Jurkat, Clone E6-1 (cell line): Measurements from ENCODE around the gene MSH6.

Source experiments
- DNase-seq: peaks from one replicate; pipeline ENCODE4 v3.0.0-alpha.2; 2011; ENCODE audit warnings: low read depth, low spot score
- H3K4me3 ChIP-seq: 2 replicates; pipeline ENCODE4 v1.5.1; 2011; ENCODE audit warnings: mild to moderate bottlenecking, low read length, control low read depth, moderate library complexity

Gene MSH6

DNA sequence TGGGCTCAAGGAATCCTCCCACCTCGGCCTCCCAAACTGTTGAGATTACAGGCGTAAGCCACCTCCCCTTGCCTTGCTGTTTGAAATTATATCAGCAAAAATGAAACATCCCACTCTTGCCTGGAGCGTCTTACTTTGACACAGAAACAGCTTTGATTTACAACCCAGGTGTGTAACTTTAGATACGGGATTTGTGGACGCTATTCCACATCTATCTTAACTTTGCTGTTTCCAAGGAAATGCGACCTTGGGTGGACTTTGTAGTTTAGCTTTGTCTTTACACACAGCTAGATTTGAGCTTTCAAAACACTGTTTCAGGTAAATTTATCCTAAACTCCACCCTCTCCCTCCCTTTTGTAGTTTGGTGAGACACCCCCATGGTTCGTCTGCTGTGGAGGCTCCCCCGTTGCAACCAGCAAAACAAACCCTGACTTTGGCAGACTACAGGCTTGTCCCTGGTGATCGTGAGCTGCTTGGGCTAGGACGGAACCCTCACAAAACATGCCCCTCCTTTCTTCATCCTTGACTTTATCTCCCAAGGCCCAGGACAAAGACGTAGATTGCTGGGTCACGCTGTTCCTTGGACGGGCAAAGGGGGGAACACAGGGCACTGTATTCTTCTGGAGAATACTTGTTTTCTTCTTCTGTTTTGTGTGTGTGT, 5.5 kb upstream of the MSH6 start:
- H3K4me3 ChIP-seq, result no peak overlapping the region
- DNase-seq, result no peak

GRCh38 chr2:47778698-47779425, 4.1 kb upstream of the MSH6 start:
- DNase-seq, result no peak
- no peak overlapping the region for H3K4me3 ChIP-seq

DNA sequence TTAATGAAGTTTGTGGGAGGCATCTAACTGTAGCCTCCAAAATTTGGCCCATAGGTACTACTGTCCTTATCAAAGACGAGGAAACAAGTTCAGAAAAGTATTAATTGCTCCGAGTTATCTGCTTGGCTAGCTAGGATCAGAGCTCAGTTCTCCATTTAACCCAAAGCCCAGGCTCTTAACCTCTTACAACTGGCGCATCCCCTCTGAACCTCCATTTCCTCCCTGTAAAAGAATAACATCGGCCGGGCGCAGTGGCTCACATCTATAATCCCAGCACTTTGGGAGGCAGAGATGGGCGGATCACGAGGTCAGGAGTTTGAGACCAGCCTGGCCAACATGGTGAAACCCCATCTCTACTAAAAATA, 3.5 kb upstream of the MSH6 start:
- H3K4me3 ChIP-seq, result no peak overlapping the region
- no peak for DNase-seq

DNA sequence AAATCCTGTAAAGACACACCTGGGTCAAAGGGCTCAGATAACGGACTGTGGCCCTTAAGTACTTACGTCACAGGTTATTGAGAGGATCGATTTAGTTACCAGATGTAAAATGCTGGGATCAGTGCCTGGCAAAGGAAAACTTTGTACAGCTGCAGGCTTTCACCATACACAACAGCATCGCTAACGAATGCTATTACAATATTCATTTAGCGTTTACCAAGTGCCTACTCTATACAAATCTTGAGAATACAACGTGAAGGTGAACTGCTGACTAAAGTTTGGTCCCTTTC, 619 bp upstream of the MSH6 start:
- peak overlapping the region; percentile 60 for H3K4me3 ChIP-seq
- no peak for DNase-seq

DNA sequence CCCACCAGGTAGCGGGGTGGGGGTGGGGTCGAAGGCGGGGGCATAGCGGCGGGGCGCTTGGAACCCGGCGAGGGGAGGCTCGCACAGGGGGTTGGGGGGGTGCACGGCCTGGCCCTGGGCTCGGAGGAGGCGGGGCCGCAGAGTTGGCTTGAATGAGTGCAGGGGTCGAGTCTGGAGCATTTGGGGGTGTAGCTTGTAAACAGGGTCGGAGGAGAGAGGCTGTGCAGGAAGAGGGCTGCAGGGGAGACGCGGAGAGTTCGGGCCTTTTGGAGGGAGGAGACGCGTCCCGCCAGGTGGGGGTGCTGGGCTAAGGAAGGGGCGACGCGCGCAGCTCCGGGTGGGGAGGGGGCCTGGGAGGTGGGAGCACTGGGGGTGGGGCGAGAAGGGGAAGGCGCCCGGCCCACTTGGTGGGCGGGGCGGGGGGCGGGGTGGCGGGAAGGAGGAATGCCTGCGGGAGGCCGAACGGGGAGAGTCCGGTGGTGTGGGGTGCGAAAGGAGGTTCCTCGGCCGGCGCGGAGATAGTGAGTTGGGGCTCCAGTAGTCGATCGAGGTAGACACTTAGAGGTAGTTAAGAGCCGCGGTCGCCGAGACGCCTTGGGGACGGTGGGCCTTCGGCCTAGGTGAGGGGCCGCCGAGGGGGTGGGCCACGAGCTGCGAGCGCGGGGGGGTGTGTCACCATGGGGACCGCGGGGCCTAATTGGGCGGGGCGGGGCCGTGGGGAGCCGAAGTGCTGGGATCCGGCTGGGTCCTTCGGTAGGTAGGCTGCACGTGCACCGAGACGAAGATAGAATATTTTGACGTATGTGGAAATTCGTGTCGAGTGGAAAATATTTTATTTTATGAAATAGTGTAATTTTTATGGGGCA, 774 bp downstream of the MSH6 start:
- DNase-seq, result no peak
- peak overlapping the region; percentile 63 for H3K4me3 ChIP-seq

GRCh38 chr2:47784352-47784851, 1.5 kb downstream of the MSH6 start:
- peak overlapping the region; percentile 63 for H3K4me3 ChIP-seq
- DNase-seq, result no peak

- DNase-seq, result no peak
- no peak overlapping the region for H3K4me3 ChIP-seq
Measured at GRCh38 chr2:47785986-47786385, 3.0 kb downstream of the MSH6 start.

DNA sequence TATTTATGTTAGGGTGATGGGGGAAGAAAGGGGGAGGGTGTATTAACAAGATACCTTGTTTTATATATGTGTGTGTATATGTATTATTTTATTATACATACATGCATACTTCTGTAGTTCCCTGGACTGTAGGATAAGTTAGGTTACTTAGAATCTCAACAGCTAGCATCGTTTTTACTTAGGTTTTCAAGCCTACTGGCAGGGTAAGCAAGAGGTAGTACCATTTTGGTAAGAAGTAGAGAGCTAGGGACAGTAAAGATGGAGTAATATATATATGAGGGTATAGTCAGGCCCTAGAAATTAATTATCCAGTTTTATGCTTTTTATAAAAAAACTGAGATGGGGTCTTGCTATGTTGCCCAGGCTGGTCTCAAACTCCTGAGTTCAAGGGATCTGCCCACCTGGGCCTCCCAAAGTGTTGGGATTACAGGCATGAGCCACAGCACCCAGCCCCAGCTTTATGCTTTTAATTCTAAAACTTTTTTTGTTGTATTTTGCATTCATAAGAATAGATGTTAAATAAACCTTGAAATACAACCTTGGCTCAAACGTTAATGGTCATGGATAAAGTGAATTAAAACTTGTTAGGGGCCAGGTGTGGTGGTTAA, 13.2 kb downstream of the MSH6 start:
- no peak overlapping the region for H3K4me3 ChIP-seq
- DNase-seq, result no peak

DNA sequence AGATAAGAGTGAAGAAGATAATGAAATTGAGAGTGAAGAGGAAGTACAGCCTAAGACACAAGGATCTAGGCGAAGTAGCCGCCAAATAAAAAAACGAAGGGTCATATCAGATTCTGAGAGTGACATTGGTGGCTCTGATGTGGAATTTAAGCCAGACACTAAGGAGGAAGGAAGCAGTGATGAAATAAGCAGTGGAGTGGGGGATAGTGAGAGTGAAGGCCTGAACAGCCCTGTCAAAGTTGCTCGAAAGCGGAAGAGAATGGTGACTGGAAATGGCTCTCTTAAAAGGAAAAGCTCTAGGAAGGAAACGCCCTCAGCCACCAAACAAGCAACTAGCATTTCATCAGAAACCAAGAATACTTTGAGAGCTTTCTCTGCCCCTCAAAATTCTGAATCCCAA, 15.7 kb downstream of the MSH6 start:
- no peak overlapping the region for H3K4me3 ChIP-seq
- DNase-seq, result no peak

DNA sequence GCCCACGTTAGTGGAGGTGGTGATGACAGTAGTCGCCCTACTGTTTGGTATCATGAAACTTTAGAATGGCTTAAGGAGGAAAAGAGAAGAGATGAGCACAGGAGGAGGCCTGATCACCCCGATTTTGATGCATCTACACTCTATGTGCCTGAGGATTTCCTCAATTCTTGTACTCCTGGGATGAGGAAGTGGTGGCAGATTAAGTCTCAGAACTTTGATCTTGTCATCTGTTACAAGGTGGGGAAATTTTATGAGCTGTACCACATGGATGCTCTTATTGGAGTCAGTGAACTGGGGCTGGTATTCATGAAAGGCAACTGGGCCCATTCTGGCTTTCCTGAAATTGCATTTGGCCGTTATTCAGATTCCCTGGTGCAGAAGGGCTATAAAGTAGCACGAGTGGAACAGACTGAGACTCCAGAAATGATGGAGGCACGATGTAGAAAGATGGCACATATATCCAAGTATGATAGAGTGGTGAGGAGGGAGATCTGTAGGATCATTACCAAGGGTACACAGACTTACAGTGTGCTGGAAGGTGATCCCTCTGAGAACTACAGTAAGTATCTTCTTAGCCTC, 16.2 kb downstream of the MSH6 start:
- DNase-seq, result no peak
- H3K4me3 ChIP-seq, result no peak overlapping the region

DNA sequence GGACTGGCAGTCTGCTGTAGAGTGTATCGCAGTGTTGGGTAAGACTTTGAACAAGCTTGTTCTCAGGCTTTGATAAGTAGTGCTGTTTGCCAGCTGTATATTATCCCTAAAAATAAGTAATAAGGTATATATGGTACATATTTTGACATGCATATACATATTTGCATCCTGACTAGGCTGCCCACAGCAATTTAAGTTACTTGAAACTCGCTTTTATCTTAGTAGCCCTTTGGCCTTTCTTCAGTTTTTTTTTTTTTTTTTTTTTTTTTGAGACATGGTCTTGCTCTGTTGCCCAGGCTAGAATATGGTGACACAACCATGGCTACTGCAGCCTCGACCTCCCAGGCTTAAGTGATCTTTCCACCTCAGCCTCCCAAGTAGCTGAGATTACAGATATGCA, 18.2 kb downstream of the MSH6 start:
- H3K4me3 ChIP-seq, result no peak overlapping the region
- DNase-seq, result no peak

DNA sequence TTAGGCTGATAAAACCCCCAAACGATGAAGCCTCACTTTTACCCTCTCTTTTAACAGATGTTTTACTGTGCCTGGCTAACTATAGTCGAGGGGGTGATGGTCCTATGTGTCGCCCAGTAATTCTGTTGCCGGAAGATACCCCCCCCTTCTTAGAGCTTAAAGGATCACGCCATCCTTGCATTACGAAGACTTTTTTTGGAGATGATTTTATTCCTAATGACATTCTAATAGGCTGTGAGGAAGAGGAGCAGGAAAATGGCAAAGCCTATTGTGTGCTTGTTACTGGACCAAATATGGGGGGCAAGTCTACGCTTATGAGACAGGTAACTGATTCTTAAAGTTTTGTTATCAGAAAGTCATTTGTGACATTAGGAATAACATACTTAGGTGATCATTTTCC, 20.4 kb downstream of the MSH6 start:
- no peak for DNase-seq
- H3K4me3 ChIP-seq, result no peak overlapping the region

GRCh38 chr2:47803770-47804169, 20.8 kb downstream of the MSH6 start:
- H3K4me3 ChIP-seq, result no peak overlapping the region

DNA sequence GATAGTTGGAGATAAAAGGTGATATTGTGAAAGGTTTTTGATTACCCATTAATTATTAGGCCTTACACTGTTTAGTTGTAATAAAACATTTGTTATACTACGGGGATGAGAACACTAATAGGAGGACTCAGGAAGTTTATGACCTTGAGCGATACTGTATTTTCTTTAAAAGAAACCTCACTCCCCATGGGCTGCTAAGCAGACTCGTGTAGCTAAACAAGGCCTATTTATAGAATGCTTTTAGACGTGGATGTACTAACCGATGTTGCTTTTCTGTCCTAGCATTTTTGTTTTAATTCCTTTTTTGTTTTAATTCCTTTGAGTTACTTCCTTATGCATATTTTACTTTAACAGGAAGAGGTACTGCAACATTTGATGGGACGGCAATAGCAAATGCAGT, 22.9 kb downstream of the MSH6 start:
- no peak overlapping the region for H3K4me3 ChIP-seq
- DNase-seq, result no peak

More at GRCh38 chr2:47803770-47804169, 20.8 kb downstream of the MSH6 start:
- no peak for DNase-seq

DNA sequence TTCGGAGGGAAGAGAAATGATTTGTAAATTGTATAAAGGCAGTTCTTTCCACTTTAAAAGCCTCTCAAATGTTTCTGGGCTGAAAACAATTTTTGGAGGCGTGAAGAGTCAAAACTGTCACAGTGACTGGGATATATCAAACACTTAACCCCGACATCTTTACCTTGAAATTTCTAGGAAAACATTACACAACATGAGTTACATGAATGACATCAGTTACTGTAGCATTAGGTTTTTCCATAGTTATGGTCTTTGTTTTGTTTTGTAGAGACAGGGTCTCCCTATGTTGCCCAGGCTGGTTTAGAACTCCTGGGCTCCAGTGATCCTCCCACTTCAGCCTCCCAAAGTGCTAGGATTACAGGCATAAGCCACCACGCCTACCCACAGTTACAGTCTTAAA, 25.7 kb downstream of the MSH6 start:
- no peak overlapping the region for H3K4me3 ChIP-seq
- no peak for DNase-seq

DNA sequence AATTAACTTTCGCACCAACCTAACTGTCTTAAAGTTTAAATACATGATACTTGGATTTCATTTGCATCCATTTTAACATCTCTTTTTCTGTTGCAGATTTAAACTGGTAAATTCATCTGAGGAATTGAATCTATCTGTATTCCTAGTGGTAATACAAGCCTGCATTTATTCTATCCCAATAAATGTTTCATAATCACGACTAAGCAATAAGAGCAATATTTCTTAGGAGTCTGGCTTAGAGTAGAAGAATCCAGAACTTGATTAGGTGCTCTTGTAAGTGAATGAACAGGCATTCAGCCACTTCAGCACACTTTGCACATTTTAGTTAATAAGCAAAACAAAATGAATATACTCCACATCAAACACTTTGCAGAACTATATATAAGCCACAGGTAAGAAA, 27.0 kb downstream of the MSH6 start:
- no peak overlapping the region for H3K4me3 ChIP-seq
- no peak for DNase-seq

DNA sequence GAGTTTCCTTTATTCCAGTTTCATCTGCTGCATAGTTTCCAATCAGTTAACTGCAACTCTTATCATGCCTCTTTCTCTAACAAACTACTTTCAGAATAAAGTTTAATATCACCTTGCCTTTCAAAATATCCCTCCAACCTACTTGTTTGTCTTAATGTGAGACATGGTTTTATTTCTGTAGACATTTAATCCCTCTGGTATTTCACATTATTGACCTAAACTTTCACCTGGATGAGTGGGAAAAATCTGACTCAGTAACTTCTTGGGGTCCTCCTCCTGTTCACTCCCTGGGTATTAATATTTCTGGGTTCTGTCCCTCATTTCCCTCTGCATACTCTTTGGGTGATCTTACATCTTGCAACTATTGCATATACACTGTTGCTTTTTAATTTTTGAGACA, 27.9 kb downstream of the MSH6 start:
- no peak for DNase-seq
- no peak overlapping the region for H3K4me3 ChIP-seq

DNA sequence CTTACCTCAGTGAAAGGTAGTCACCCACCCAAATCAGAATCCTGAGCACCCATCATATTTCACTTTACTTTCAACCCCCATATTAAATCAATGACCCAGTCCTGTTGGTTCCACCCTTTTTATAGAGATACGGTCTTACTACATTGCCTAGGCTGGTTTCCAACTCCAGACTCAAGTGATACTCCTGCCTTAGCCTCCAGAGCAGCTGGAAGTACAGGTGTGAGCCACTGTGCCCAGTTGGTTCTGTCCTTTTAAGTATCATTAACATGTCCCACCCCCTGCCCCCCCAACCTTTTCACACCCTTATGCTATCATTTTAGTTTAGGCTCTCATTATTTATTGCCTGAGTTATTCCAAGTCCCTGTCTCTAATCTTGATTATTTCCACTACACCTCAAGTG, 28.7 kb downstream of the MSH6 start:
- DNase-seq, result no peak
- no peak overlapping the region for H3K4me3 ChIP-seq

GRCh38 chr2:47815764-47816163, 32.8 kb downstream of the MSH6 start:
- DNase-seq, result no peak
- H3K4me3 ChIP-seq, result no peak overlapping the region

GRCh38 chr2:47818777-47819176, 35.8 kb downstream of the MSH6 start:
- no peak for DNase-seq
- H3K4me3 ChIP-seq, result no peak overlapping the region
